Measurements from ENCODE around the gene GSTO1. TPM values are rescaled to one million over a fixed set of nuclear protein-coding genes. Genes with fewer than 3 reads are reported as not detected.

GSTO1 gene
- total and polyA plus RNA-seq, 2 donors (not counting 1 experiment from before 2014, with no cell fraction given), result 30.1 to 37.7 TPM

- Mint-ChIP-seq H3K9me3 (ENCODE audit: insufficient read depth) (no peaks in the 10 kb centered on the region), H3K27me3 (peaks cover 20% of the 10 kb centered on the region), H3K4me3 (no peak overlapping the region), H3K4me1 (peaks cover 12% of the 10 kb centered on the region), H3K27ac (no peak overlapping the region)
- Histone ChIP-seq H4K20me1 (ENCODE audit: control insufficient read depth, insufficient read depth, low read length, poor library complexity, severe bottlenecking) (no peaks in the 10 kb centered on the region), H3K4me3 (ENCODE audit: control extremely low read depth in 1 of 5, extremely low read depth in 1 of 5, insufficient read depth in 1 of 5, low read depth in 2 of 5, low read length in 4 of 5) (no peak overlapping the region), H3K27ac (ENCODE audit: low read length in 2 of 2) (no peak overlapping the region), H3K4me2 (replicated peaks; ENCODE audit: low read depth, low read length, poor library complexity, severe bottlenecking) (no peak overlapping the region), H3K79me2 (ENCODE audit: control insufficient read depth, insufficient read depth, low read length) (peaks cover 14% of the 10 kb centered on the region), H3K9me3 (ENCODE audit: control extremely low read depth in 1 of 3, control insufficient read depth in 2 of 3, insufficient read depth in 1 of 3, low read length in 2 of 3) (peaks cover 0 to 8% (median 0%) of the 10 kb centered on the region in 3 donors), H2AFZ (ENCODE audit: insufficient read depth, low read depth, low read length, poor library complexity, severe bottlenecking) (no peak overlapping the region), H3K36me3 (replicated peaks in 1 of 2; ENCODE audit: control extremely low read depth in 1 of 2, control insufficient read depth in 1 of 2, extremely low read depth in 1 of 2, insufficient read depth in 2 of 2, low read length in 1 of 2) (no peaks in the 10 kb centered on the region), H3K27me3 (replicated peaks in 1 of 4; ENCODE audit: control extremely low read depth in 1 of 4, control insufficient read depth in 3 of 4, insufficient read depth in 4 of 4, low read length in 3 of 4) (peaks cover 0 to 4% (median 1%) of the 10 kb centered on the region in 4 experiments), H3K4me1 (ENCODE audit: control insufficient read depth in 2 of 2, insufficient read depth in 2 of 2, low read length in 2 of 2) (peaks cover 5 to 9% of the 10 kb centered on the region in 2 donors), H3K9ac (ENCODE audit: low read length) (no peak overlapping the region)
- ChIA-PET POLR2A (no interaction called here), CTCF (interaction anchor here (1.7 kb wide), 1 partner anchor 24 kb away, joined by 6 read pairs; no protein-coding TSS in a partner anchor)
- no peak for DNase-seq
- 40% methylated on average over 1 of the region's 1 CpG for WGBS (ENCODE audit: insufficient coverage)
- ATAC-seq (ENCODE audit: low read depth), result no peak
- intact Hi-C loops (cut with micrococcal nuclease), result no loop called here
- no peak for TF ChIP-seq EZH2 (IDR thresholded peaks at IDR 0.05; ENCODE audit: borderline replicate concordance, insufficient read depth, low read depth, low read length, poor library complexity, severe bottlenecking)
- TF ChIP-seq CTCF (IDR thresholded peaks at IDR 0.05), result no peak
Measured at GRCh38 chr10:104250371-104250770, 4.3 kb upstream of the GSTO1 start.

- no peaks in the 10 kb centered on the region for H3K36me3 ChIP-seq (replicated peaks in 1 of 2; ENCODE audit: control extremely low read depth in 1 of 2, control insufficient read depth in 1 of 2, extremely low read depth in 1 of 2, insufficient read depth in 2 of 2, low read length in 1 of 2)
- peaks cover 0 to 3% (median 0%) of the 10 kb centered on the region in 3 donors for H3K9me3 ChIP-seq (ENCODE audit: control extremely low read depth in 1 of 3, control insufficient read depth in 2 of 3, insufficient read depth in 1 of 3, low read length in 2 of 3)
- H3K27ac ChIP-seq (ENCODE audit: low read length in 2 of 2), result no peak overlapping the region
- peaks cover 20% of the 10 kb centered on the region for H3K27me3 Mint-ChIP-seq
- H3K4me3 Mint-ChIP-seq, result no peak overlapping the region
- no peaks in the 10 kb centered on the region for H4K20me1 ChIP-seq (ENCODE audit: control insufficient read depth, insufficient read depth, low read length, poor library complexity, severe bottlenecking)
- H3K9me3 Mint-ChIP-seq (ENCODE audit: insufficient read depth), result no peaks in the 10 kb centered on the region
- POLR2A ChIA-PET, result no interaction called here
- H3K27me3 ChIP-seq (replicated peaks in 1 of 4; ENCODE audit: control extremely low read depth in 1 of 4, control insufficient read depth in 3 of 4, insufficient read depth in 4 of 4, low read length in 3 of 4), result peaks cover 0 to 4% (median 1%) of the 10 kb centered on the region in 4 experiments
- no peak overlapping the region for H2AFZ ChIP-seq (ENCODE audit: insufficient read depth, low read depth, low read length, poor library complexity, severe bottlenecking)
- no peak overlapping the region for H3K9ac ChIP-seq (ENCODE audit: low read length)
- H3K27ac Mint-ChIP-seq, result no peak overlapping the region
- no peak overlapping the region for H3K4me2 ChIP-seq (replicated peaks; ENCODE audit: low read depth, low read length, poor library complexity, severe bottlenecking)
- H3K4me3 ChIP-seq (ENCODE audit: control extremely low read depth in 1 of 5, extremely low read depth in 1 of 5, insufficient read depth in 1 of 5, low read depth in 2 of 5, low read length in 4 of 5), result no peak overlapping the region
- 100% methylated on average over 2 of the region's 6 CpGs for WGBS (ENCODE audit: insufficient coverage)
- H3K79me2 ChIP-seq (ENCODE audit: control insufficient read depth, insufficient read depth, low read length), result peaks cover 14% of the 10 kb centered on the region
- DNase-seq (no peak), ATAC-seq (ENCODE audit: low read depth) (no peak)
- TF ChIP-seq EZH2 (IDR thresholded peaks at IDR 0.05; ENCODE audit: borderline replicate concordance, insufficient read depth, low read depth, low read length, poor library complexity, severe bottlenecking) (no peak), CTCF (IDR thresholded peaks at IDR 0.05) (no peak)
- CTCF ChIA-PET, result no interaction called here
- peaks cover 12 to 14% of the 10 kb centered on the region in 2 donors for H3K4me1 ChIP-seq (ENCODE audit: control insufficient read depth in 2 of 2, insufficient read depth in 2 of 2, low read length in 2 of 2)
- intact Hi-C loops (cut with micrococcal nuclease), result no loop called here
- H3K4me1 Mint-ChIP-seq, result peaks cover 23% of the 10 kb centered on the region
Measured at GRCh38 chr10:104251443-104251842, 3.2 kb upstream of the GSTO1 start.
